ENCODE measurements around the gene VN1R5. TPM values are rescaled to one million over a fixed set of nuclear protein-coding genes. Genes with fewer than 3 reads are reported as not detected.

Gene VN1R5
- total RNA-seq, 1 donor from 2014 or later = not detected

DNA sequence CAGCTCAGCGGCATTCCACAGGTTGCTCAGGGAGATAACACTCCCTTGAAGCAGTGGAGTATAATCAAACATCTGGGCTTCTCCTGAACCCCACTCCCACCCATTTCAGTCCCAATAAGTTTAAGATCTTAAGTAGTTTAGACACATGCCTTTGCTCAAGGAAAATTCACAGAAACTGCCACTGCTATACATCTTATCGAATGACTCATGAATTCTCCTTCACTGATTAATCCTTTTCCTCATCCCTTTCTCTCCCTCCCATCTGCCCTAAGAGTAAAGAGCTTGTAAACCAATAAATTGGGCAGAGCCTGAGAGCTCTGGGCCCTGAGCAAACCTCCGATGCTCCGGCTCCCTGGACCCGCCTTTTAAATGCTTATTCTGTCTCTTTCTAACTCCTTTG, 10.2 kb downstream of the VN1R5 start:
- TF ChIP-seq, protein P1, sequence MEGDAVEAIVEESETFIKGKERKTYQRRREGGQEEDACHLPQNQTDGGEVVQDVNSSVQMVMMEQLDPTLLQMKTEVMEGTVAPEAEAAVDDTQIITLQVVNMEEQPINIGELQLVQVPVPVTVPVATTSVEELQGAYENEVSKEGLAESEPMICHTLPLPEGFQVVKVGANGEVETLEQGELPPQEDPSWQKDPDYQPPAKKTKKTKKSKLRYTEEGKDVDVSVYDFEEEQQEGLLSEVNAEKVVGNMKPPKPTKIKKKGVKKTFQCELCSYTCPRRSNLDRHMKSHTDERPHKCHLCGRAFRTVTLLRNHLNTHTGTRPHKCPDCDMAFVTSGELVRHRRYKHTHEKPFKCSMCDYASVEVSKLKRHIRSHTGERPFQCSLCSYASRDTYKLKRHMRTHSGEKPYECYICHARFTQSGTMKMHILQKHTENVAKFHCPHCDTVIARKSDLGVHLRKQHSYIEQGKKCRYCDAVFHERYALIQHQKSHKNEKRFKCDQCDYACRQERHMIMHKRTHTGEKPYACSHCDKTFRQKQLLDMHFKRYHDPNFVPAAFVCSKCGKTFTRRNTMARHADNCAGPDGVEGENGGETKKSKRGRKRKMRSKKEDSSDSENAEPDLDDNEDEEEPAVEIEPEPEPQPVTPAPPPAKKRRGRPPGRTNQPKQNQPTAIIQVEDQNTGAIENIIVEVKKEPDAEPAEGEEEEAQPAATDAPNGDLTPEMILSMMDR (IDR thresholded peaks at IDR 0.05) = no peak
- intact Hi-C loops (cut with DNase I) = no loop called here
- no peak overlapping the region for H3K27ac ChIP-seq
- DNase-seq (no peak), ATAC-seq (no peak)
- no peaks in the 10 kb centered on the region for H3K4me1 ChIP-seq
- H3K9me3 ChIP-seq = peaks cover 13% of the 10 kb centered on the region
- no peaks in the 10 kb centered on the region for H3K36me3 ChIP-seq
- H3K4me3 ChIP-seq = no peak overlapping the region
- no peaks in the 10 kb centered on the region for H3K27me3 ChIP-seq

DNA sequence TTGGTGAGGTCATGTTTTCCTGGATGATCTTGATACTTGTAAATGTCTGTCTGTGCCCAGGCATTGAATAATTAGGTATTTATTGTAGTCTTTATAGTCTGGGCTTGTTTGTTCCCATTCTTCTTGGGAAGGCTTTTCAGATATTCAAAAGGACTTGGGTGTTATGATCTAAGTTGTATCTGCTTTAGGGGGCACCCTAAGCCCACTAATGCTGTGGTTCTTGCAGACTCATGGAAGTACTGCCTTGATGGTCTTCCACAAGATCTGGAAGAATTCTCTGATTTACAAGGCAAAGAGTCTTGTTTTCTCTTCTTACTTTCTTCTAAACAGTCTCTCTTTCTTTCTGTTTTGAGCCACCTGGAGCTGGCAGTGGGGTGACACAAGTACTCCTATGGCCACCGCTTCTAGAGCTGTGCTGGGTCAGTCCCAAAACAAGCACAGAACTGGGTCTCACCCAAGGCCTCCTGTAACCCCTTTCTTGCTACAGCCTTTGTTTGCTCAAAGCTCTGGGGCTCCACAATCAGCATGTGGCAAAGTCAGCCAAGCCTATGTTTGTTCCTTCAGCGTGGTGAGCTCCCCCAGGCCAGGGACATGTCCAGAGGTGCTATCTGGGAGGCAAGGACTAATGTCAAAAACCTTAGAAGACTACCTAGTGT, 12.6 kb downstream of the VN1R5 start:
- intact Hi-C loops (cut with DNase I) = no loop called here
- no peak overlapping the region for H3K4me3 ChIP-seq
- TF ChIP-seq, protein P1 (IDR thresholded peaks at IDR 0.05) = no peak
- H3K27ac ChIP-seq = no peak overlapping the region
- ATAC-seq (no peak), DNase-seq (no peak)
- H3K4me1 ChIP-seq = no peaks in the 10 kb centered on the region
- H3K9me3 ChIP-seq = peaks cover 13% of the 10 kb centered on the region
- H3K27me3 ChIP-seq = no peaks in the 10 kb centered on the region
- H3K36me3 ChIP-seq = no peaks in the 10 kb centered on the region

DNA sequence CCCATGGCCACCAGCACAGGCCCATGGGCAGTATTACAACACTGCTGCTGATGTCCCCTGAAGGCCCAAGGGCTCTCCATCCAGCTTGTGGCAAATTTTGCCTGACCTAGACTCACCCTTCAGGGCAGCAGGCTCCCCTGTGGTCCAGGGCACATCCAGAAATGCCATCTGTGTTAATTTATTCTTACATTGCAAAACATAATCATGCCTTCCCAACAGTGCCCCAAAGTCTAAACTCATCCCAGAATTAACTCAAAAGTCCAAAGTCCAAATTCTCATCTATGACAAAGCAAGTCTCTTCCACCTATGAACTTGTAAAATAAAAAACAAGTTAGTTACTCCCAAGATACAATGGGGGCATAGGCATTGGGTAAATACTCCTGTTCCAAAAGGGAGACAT, 13.3 kb downstream of the VN1R5 start:
- Histone ChIP-seq H3K4me1 (no peaks in the 10 kb centered on the region), H3K4me3 (no peak overlapping the region), H3K9me3 (peaks cover 10% of the 10 kb centered on the region), H3K27me3 (no peaks in the 10 kb centered on the region), H3K36me3 (no peaks in the 10 kb centered on the region), H3K27ac (no peak overlapping the region)
- no peak for DNase-seq
- TF ChIP-seq, protein P1 (IDR thresholded peaks at IDR 0.05) = no peak
- ATAC-seq = no peak
- intact Hi-C loops (cut with DNase I) = no loop called here

DNA sequence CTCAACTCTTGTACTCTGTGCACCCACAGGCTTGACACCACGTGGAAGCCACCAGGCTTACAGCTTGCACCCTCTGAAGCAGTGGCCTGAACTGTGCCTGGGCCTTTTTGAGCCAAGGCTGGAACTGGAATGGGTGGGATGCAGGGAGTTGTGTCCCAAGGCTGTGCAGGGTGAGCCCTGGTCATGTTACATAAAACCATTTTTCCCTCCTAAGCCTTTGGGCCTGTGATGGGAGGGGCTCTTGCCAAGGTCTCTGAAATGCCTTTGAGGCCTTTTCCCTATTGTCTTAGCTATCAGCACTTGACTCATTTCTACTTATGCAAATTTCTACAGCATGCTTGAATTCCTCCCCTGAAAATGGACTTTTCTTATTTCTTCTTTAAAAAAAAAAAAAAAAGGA, 14.1 kb downstream of the VN1R5 start:
- no peaks in the 10 kb centered on the region for H3K27me3 ChIP-seq
- H3K4me1 ChIP-seq = no peaks in the 10 kb centered on the region
- TF ChIP-seq, protein P1 (IDR thresholded peaks at IDR 0.05) = no peak
- ATAC-seq = no peak
- DNase-seq = no peak
- H3K27ac ChIP-seq = no peak overlapping the region
- no peaks in the 10 kb centered on the region for H3K36me3 ChIP-seq
- H3K4me3 ChIP-seq = no peak overlapping the region
- intact Hi-C loops (cut with DNase I) = no loop called here
- peaks cover 10% of the 10 kb centered on the region for H3K9me3 ChIP-seq

DNA sequence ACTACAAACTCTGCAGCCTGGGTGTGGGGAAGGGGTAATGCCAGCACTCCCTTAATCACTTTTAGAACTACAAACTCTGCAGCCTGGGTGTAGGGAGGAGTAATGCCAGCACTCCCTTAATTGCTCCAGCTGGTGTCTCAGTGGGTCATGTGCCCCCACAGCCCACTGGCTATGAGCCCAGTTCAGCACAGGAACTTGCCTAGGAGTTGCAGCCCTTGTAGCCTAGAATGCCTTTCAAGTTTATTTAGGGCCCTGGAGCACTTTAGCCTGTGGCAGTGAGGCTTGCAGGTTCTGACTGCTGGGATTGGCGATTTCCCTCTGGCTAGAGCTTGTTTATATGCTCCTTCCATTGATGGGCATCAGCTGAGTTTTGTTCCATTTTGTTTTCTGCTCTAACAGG, 17.1 kb downstream of the VN1R5 start:
- H3K9me3 ChIP-seq = peaks cover 5% of the 10 kb centered on the region
- no peaks in the 10 kb centered on the region for H3K4me1 ChIP-seq
- no peaks in the 10 kb centered on the region for H3K36me3 ChIP-seq
- no peaks in the 10 kb centered on the region for H3K27me3 ChIP-seq
- no peak overlapping the region for H3K27ac ChIP-seq
- DNase-seq (no peak), ATAC-seq (no peak)
- TF ChIP-seq, protein P1 (IDR thresholded peaks at IDR 0.05) = no peak
- H3K4me3 ChIP-seq = no peak overlapping the region
- intact Hi-C loops (cut with DNase I) = no loop called here
